HG02759 (cell line): Measurements from ENCODE around the gene GATAD2B.

Experiments used
- ATAC-seq: cut with Tn5 transposase; IDR thresholded peaks from one replicate; pipeline ENCODE4 v1.9.1; 2021; ENCODE audit warnings: mild to moderate bottlenecking, moderate library complexity; ENCODE audit not compliant: unreplicated experiment

GATAD2B gene

DNA sequence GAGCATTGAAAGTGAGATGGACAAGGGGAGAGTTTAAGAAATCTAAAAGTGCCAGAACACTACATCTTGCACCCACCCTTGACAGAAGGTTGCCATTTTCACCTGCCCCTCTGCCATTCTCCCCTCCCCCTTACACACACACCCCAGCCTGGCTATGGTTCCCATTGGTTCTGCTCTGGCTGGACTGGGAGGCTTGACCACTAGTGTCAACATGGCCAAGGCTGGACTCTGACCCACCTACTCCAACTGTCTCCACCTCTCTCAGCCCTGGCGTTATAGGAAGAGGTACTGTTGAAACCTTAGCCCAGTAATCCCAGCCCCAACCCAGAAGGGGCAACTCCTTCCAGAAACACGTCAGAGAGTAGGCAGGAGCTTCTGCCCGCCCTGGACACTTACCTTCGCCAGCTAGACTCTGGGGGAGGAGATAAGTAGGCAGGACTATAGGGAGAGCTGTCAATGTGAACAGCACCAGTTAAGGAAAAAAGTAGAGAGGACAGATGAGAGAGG lies 31.1 kb upstream of the GATAD2B start:
- ATAC-seq = no peak

- ATAC-seq = no peak
Measured at GRCh38 chr1:153951801-153952200, 29.0 kb upstream of the GATAD2B start.

DNA sequence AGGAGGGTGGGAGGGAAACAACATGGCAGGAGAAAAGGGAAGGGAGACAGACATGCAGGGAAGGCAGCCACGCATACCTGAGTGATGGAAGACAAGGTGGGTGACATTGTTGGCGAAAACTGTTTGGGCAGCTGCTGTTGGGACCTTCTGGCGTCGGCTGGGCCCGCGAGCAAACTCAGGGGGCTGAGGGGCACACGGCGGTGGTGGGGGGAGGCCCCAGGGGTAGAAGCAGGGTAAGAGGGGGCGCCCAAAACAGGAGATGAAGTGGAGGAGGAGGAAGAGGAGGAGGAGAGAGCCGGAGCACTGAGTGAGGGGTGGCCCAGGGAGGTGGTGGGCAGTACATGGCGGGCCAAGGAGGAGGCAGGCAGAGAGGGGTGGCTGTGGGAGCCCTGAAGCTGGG lies 28.4 kb upstream of the GATAD2B start:
- ATAC-seq = no peak

DNA sequence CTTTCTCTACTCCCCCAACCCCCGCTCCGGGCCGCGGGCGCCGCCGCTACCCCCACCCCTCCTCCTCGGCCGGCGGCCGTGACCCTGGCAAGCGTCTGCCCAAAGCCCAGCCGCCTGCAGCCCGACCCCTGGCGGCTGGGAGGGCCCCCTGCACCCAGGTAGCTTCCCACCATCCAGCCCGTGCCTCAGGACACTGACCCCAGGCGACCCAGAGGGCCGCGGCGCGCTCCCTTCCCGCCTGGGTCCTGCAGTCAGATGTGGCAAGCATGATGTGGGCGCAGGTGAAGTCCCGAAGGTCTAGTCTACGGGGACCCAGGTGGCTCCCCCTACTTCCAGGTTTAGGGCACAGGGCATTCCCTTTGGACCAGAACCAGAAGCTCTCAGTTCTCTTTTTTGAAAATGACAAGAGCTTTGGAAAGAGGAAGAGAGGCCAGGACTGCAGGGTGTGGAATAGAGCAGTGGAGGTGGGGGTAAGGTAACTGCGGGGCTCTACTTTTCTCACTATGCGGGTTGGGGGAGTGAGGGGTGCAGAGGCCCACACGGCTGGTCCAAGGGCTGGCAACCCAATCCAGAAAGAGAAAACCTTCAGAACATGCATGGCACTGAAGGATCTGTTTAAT lies 24.0 kb upstream of the GATAD2B start, which contains the start of gene DENND4B:
Gene DENND4B, minus strand, starts transcription at position 97 of the 620 bp plus-strand sequence. CDS start 2,344 bp downstream, outside the sequence.
- peak; percentile 73 for ATAC-seq

DNA sequence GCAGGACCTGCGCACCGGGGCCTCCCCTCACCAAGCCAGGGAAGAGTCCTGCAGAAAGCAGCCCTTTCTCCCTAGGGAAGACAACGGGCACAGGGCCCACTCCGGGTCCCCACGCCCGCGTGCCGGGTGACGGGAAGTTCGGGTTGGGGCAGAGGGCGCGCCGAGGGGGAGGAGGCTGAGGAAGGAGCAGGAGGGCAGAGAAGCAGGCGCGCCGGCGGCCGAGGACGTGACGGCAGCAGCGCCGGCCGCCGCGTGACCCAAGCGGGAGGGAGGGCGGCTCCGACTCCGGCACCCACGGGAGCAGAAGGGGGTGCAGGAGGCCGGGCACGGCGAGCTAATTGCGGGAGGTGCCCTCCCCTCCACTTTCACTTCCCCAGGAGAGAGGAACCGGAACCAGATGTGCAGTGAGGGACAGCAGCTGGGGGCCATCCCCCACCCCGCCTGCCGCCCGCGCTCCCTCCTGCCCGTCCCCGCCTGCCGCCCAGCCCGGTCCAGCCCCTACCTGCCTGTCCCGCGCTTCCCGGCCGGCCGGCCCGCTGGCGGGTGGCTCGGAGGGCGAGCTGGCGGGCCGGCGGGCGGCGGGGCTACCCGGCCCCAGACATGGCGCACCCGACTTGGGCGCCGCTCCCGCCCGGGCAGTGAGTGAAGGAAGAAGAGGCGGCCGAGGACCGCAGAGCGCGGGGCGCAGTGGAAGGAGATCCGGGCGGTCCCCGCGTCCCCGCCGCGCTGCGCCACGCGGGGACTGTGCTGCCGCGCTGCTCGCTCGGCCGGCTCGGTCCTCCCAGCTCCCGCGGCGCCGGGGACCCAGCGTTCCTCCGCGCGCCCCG lies 23.2 kb upstream of the GATAD2B start:
- peak; percentile 80 for ATAC-seq

DNA sequence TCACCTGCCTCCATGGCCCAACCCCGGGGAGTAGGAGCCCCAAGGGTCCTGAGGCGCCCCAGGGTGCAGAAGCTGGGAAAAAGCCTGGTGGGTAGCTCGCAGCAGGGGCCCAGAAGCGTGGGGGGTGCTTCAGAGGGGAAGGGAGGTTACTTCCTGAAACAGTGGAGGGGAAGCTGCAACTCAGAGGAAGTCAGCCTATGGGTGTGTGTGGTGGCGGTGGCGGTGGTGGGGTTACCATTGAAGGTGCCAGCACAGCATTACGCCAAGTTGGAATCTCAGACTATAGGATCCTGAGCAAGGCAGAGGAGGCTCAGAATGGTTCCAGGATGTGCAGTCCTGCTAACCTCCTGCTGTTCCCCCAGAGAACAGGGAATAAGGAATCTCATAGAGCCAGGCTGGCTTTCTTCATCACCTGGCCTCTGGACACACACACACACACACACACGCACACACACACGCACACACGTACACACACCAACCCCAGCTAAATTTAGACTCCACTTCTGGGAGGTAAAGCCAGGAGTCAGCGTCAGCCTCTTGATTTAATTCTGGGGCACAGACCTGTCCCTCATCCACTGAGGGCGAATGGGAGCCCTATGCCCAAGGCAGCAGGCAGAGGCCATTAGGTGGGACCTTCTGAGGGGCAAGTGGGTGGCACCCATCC lies 22.5 kb upstream of the GATAD2B start:
- ATAC-seq = no peak

GRCh38 chr1:153944827-153945117 lies 22.0 kb upstream of the GATAD2B start:
- no peak for ATAC-seq

DNA sequence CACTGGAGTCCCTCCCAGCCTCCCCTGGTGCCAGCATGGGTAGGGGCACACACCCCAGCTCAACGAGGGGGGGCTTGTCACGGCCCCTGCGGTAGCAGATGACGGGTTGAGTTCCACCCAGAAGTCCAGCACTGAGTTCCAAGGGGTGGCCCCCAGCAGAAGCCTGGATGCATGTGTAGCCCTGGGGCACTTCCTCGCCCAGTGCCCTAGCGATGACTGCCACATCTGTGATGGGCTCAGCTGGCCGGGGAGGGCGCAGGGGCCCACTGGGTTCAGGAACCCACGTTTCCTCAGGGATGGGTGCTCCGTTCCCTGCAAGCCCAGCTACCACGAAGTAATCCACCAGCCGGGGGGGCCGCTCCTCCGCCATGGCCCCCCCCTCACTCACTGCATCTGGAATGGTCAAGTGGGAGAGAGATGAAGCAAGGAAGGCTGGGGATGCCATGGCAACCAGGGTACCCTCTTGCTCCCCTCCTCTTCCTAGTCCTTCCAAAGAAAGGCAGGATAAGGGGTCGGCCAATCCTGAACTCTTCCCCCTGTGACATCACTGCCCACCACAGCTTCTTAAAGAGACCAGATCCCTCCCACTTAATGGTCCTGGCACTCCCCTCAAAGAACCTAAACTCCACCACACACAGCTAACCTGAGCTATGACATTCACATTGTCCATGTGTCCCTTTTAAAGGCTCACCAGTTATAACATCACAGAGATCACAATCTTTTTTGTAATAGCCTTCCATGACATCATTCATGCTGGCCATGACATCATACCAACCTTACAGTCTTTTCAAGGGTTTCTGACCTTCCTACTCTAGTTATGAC lies 21.4 kb upstream of the GATAD2B start:
- no peak for ATAC-seq

DNA sequence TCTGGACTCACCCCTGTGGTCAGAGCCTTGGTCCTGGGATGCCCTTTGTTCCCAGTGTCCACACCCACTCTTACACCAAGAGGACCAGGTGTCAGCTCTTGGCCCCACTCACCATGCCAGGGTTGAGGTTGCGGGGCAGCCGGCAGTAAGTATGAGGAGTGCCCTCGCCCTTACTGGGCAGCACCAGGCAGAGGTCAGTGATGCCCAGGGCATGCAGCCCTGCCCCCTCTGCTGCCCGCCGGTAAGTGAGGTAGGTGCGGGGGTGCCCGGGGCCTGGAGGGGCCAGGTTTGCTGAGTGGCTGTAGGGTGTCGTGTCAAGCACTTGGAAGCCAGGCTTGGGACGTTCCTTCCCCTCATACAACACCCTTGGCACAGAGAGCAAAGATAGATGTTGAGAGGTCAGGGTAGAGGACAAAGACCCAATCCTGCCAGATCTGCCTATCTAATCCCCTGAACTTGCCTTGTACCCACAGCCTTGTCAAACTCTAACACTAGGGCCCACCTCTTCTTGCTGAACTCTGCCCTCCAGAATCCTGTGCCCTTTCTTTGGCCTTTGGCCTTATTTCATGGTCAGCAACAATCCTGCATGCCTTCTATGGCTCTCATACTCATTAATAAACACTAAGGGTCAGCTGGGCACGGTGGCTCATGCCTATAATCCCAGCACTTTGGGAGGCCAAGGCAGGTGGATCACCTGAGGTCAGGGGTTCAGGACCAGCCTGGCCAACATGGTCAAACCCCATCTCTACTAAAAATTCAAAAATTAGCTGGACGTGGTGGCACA lies 20.2 kb upstream of the GATAD2B start:
- no peak for ATAC-seq

DNA sequence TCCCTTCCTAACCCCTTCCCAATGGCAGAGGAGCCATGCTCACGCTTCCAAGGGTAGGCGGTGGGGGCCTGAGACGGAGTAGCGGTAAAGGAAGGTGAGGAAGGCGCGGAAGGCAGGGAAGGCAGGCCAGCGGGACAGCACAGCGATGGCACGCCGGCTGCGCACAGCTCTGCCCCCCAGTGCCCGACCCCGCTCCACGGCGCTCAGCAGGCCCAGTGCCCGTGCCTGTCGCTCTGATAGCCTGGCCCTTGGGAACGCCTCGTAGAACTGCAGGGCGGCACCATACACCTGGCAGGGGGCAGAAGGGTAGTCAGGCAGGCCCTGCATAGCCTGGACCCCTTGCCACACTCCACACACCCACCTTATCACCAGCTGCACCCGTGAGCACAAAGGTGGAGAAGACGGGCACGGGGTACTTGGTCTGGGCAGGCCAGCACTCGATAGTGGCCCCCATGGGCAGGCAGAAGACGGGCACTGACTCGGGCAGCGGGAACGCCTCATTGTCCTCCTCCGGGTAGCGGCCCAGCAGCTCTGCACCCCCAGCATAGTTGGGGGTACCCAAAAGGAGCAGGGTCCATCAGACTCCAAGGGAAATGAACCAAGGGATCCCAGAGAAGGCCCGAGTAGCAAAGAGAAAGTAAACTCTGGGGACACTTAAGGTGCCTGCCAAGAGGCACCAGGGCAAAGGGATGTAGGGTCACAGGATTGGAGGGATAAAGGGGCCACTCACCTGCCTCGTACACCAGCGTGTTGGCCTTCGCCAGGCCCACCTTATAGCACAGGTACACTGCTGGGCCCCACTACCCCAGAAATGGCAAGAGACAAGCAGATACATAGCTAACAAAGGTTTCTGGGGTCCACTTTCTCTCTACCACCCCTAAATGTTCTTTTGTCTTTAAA lies 19.3 kb upstream of the GATAD2B start:
- ATAC-seq = no peak

- ATAC-seq = no peak
Measured at GRCh38 chr1:153940756-153941155, 18.0 kb upstream of the GATAD2B start.

GRCh38 chr1:153939476-153939875 lies 16.7 kb upstream of the GATAD2B start:
- no peak for ATAC-seq

GRCh38 chr1:153938996-153939395 lies 16.2 kb upstream of the GATAD2B start:
- ATAC-seq = no peak

DNA sequence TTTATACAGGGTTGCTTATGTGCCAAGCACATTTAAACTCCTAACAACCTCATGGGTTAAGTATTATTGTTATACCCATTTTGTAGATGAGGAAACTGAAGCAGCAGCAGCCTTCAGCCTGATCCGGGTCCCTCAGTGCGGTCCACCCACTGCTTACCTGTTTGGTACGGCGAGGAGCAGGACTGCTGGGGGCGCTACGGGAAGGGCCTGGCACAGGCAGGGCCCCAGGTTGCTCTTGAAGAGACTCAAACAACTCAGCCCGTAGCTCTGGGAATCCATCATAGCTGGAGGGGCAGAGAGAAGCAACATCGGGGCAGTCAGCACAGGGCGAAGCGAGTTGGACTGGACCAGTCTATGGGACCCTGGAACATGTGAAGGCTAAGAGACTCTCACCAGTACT lies 14.6 kb upstream of the GATAD2B start:
- no peak for ATAC-seq

GRCh38 chr1:153936011-153936802 lies 13.4 kb upstream of the GATAD2B start:
- no peak for ATAC-seq

DNA sequence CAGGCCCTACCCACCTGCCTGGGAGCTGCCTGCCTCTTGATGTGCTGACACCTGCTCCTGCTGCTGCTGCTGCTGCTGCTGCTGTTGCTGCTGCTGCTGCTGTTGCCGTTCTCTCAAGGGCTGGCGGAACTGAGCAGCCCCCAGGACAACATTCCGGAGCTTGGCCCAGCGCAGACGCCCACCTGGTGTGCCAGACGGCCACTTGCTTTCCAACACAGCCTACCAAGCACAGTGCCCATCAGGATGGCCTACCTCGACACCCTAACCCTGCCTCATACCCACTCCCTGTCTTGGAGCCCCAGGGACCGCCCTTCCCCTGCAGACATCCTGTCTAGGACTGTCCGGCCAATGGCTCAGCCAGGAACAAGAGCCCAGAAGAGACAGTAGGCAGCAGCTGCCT lies 12.0 kb upstream of the GATAD2B start:
- ATAC-seq = no peak

DNA sequence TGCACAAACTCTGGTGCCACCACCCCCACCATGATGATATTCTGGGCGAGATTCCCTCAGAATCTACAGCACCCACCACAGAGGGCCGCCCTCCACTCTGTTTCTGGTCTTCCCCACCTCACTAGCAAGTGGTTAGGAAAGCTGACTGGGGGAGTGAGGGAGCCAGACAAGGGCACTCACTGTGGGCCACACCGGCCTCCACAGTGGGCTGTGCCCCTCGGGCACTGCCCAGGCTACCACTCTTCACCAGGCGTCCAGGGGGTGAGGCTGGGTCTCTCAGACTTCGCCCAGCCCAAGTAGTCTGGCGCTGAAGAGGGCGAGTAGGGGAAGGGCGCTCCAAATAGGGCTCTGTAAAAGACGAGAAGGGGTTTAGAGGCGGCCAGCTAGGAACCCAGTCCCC lies 11.2 kb upstream of the GATAD2B start:
- no peak for ATAC-seq

DNA sequence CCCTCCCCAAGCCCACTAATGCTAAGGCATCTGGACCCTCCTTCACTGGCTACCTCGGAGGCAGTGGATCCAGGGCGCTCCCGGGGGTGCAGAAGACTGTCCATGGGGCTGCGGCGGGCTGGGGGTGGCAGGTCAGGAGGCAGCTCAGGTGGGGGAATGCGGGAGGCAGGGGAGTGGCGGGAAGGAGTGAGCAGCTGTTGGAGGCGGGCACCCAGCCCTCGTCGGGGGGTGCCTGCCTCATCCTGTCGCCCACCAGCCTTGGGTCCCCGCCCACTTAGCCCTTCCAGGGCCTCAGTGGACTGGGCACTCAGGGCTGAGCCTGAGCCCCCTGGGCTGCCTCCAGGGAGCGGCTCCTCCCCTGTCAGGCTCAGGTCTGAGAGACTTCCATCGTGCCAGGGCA lies 10.7 kb upstream of the GATAD2B start:
- no peak for ATAC-seq
